H9 (cell line): ENCODE data around the gene FAHD1. TPM values are rescaled to one million over a fixed set of nuclear protein-coding genes. Genes with fewer than 3 reads are reported as not detected.

Experiments
- DNase-seq: peaks from one replicate; pipeline ENCODE4 v3.0.0-alpha.2; 2017
- H2AFZ ChIP-seq: one replicate; pipeline ENCODE4 v1.6.1; 2013; ENCODE audit warnings: mild to moderate bottlenecking, low read length, control low read depth, moderate library complexity
- H2AK5ac ChIP-seq: 2 replicates; pipeline ENCODE4 v1.6.1; 2013; ENCODE audit warnings: low read length, control low read depth, mixed read lengths; ENCODE audit not compliant: insufficient read length
- H2BK120ac ChIP-seq: one replicate; pipeline ENCODE4 v1.6.1; 2013; ENCODE audit warnings: low read depth, mild to moderate bottlenecking, low read length, control low read depth, inconsistent platforms; ENCODE audit not compliant: poor library complexity, severe bottlenecking
- H2BK12ac ChIP-seq: 2 replicates; pipeline ENCODE4 v1.6.1; 2013; ENCODE audit warnings: low read length, control low read depth, mixed read lengths, low read depth; ENCODE audit not compliant: insufficient read length
- H2BK15ac ChIP-seq: 2 replicates; pipeline ENCODE4 v1.6.1; 2013; ENCODE audit warnings: low read depth, low read length, control low read depth
- H2BK20ac ChIP-seq: one replicate; pipeline ENCODE4 v1.6.1; 2013; ENCODE audit warnings: low read depth, mild to moderate bottlenecking, low read length, control low read depth, inconsistent platforms; ENCODE audit not compliant: poor library complexity, severe bottlenecking
- H2BK5ac ChIP-seq: 2 replicates; pipeline ENCODE4 v1.6.1; 2013; ENCODE audit warnings: low read length, control low read depth, mixed read lengths; ENCODE audit not compliant: insufficient read length
- H3K14ac ChIP-seq: 2 replicates; pipeline ENCODE4 v1.6.1; 2013; ENCODE audit warnings: low read length, control low read depth; ENCODE audit not compliant: insufficient read depth
- H3K18ac ChIP-seq: 2 replicates; pipeline ENCODE4 v1.6.1; 2013; ENCODE audit warnings: low read depth, mild to moderate bottlenecking, mixed read lengths, low read length, control low read depth; ENCODE audit not compliant: insufficient read length
- H3K23ac ChIP-seq: 2 replicates; pipeline ENCODE4 v1.6.1; 2013; ENCODE audit warnings: low read length, control low read depth, mixed read lengths, low read depth; ENCODE audit not compliant: insufficient read length
- H3K23me2 ChIP-seq: 2 replicates; pipeline ENCODE4 v1.6.1; 2013; ENCODE audit warnings: low read depth, mild to moderate bottlenecking, mixed read lengths, low read length, control low read depth; ENCODE audit not compliant: insufficient read length, poor library complexity, severe bottlenecking
- H3K27ac ChIP-seq: 2 replicates; pipeline ENCODE4 v1.5.1; 2013; ENCODE audit warnings: low read length, control low read depth, mixed read lengths, low read depth; ENCODE audit not compliant: insufficient read length
- H3K27me3 ChIP-seq: 2 replicates; pipeline ENCODE4 v1.6.1; 2013; ENCODE audit warnings: low read length, control low read depth, inconsistent platforms; ENCODE audit not compliant: insufficient read depth
- H3K4ac ChIP-seq: 2 replicates; pipeline ENCODE4 v1.6.1; 2013; ENCODE audit warnings: low read depth, mild to moderate bottlenecking, control low read depth, inconsistent platforms, low read length, moderate library complexity
- H3K4me1 ChIP-seq: 2 replicates; pipeline ENCODE4 v1.6.1; 2013; ENCODE audit warnings: low read length, control low read depth, inconsistent platforms; ENCODE audit not compliant: insufficient read depth
- H3K4me2 ChIP-seq: 2 replicates; pipeline ENCODE4 v1.6.1; 2013; ENCODE audit warnings: low read length, control low read depth, mixed read lengths; ENCODE audit not compliant: insufficient read length, insufficient read depth
- H3K56ac ChIP-seq: 2 replicates; pipeline ENCODE4 v1.6.1; 2013; ENCODE audit warnings: low read depth, mild to moderate bottlenecking, mixed read lengths, low read length, control low read depth; ENCODE audit not compliant: insufficient read length
- H3K79me1 ChIP-seq: 2 replicates; pipeline ENCODE4 v1.6.1; 2013; ENCODE audit warnings: low read depth, mild to moderate bottlenecking, moderate library complexity, low read length, control low read depth, inconsistent platforms; ENCODE audit not compliant: insufficient read depth, poor library complexity, severe bottlenecking
- H3K79me2 ChIP-seq: 2 replicates; pipeline ENCODE4 v1.6.1; 2013; ENCODE audit warnings: low read length, control low read depth, inconsistent platforms; ENCODE audit not compliant: insufficient read depth
- H3K9ac ChIP-seq: 2 replicates; pipeline ENCODE4 v1.6.1; 2013; ENCODE audit warnings: low read length, control low read depth, mixed read lengths; ENCODE audit not compliant: insufficient read length; ENCODE audit errors: extremely low read depth
- H3K9me3 ChIP-seq: one replicate; pipeline ENCODE4 v1.6.1; 2013; ENCODE audit warnings: low read depth, low read length, inconsistent platforms; ENCODE audit not compliant: control insufficient read depth
- H3T11ph ChIP-seq: one replicate; pipeline ENCODE4 v1.6.1; 2013; ENCODE audit warnings: mild to moderate bottlenecking, low read length, control low read depth, inconsistent platforms
- H4K20me1 ChIP-seq: one replicate; pipeline ENCODE4 v1.6.1; 2013; ENCODE audit not compliant: control insufficient read depth, insufficient read length, insufficient read depth
- H4K5ac ChIP-seq: 2 replicates; pipeline ENCODE4 v1.6.1; 2013; ENCODE audit warnings: low read depth, mild to moderate bottlenecking, mixed read lengths, low read length, control low read depth; ENCODE audit not compliant: insufficient read length
- H4K8ac ChIP-seq: replicated peaks from 2 replicates; pipeline ENCODE4 v1.6.1; 2013; ENCODE audit warnings: low read length, control low read depth, mixed read lengths, low read depth; ENCODE audit not compliant: insufficient read length
- H4K91ac ChIP-seq: 2 replicates; pipeline ENCODE4 v1.6.1; 2013; ENCODE audit warnings: low read depth, mild to moderate bottlenecking, moderate library complexity, mixed read lengths, low read length, control low read depth; ENCODE audit not compliant: insufficient read length
- H3K27ac Mint-ChIP-seq, 3 experiments: 2 replicates in 2 of 3; 3 replicates in 1 of 3; pipeline ENCODE4 v1.8.0; 2020 to 2021; ENCODE audit warnings: mixed read lengths in 3 of 3, mild to moderate bottlenecking in 1 of 3, moderate library complexity in 1 of 3
- H3K27me3 Mint-ChIP-seq: 2 replicates; pipeline ENCODE4 v1.8.0; 2021; ENCODE audit warnings: low read depth, mild to moderate bottlenecking, moderate library complexity, mixed read lengths
- H3K36me3 Mint-ChIP-seq, 3 experiments: 2 replicates in 2 of 3; 3 replicates in 1 of 3; pipeline ENCODE4 v1.8.0; 2020 to 2021; ENCODE audit warnings: low read depth in 3 of 3, mixed read lengths in 3 of 3; ENCODE audit not compliant: insufficient read depth in 1 of 3
- H3K4me1 Mint-ChIP-seq, 2 experiments: 2 replicates each; pipeline ENCODE4 v1.8.0; 2020; ENCODE audit warnings: mixed read lengths in 2 of 2
- H3K4me3 Mint-ChIP-seq, 2 experiments: 2 replicates in 1 of 2; 3 replicates in 1 of 2; pipeline ENCODE4 v1.8.0; 2020 to 2021; ENCODE audit warnings: mild to moderate bottlenecking in 2 of 2, mixed read lengths in 2 of 2, moderate library complexity in 1 of 2
- H3K9me3 Mint-ChIP-seq, 2 experiments: 2 replicates in 1 of 2; 3 replicates in 1 of 2; pipeline ENCODE4 v1.8.0; 2020; ENCODE audit warnings: mild to moderate bottlenecking in 2 of 2, mixed read lengths in 2 of 2, moderate library complexity in 1 of 2
- WGBS: extraction: QIAGEN DNeasy Blood & Tissue Kit; methylation state at CpG from one replicate; pipeline ENCODE4 v1.1.7; 2013; ENCODE audit warnings: missing lambda C conversion rate, low lambda C conversion rate, mixed read lengths; ENCODE audit not compliant: insufficient read length; ENCODE audit errors: extremely low coverage; 5-methylcytosine and 5-hydroxymethylcytosine counted together
- total RNA-seq: library from RNA; stranded (reverse); gene quantifications from 2 replicates; pipeline ENCODE4 v1.2.1, GENCODE V29; 2021
- TF ChIP-seq, protein P1 (sequence below): fragments of 200-600 bp; sonication (generic); conservative IDR thresholded peaks from 3 replicates; pipeline ENCODE4 v1.8.0; 2021; ENCODE audit warnings: antibody characterized with exemption, mild to moderate bottlenecking

FAHD1 gene
- total RNA-seq, 1 experiment from 2014 or later: 16.2 TPM

DNA sequence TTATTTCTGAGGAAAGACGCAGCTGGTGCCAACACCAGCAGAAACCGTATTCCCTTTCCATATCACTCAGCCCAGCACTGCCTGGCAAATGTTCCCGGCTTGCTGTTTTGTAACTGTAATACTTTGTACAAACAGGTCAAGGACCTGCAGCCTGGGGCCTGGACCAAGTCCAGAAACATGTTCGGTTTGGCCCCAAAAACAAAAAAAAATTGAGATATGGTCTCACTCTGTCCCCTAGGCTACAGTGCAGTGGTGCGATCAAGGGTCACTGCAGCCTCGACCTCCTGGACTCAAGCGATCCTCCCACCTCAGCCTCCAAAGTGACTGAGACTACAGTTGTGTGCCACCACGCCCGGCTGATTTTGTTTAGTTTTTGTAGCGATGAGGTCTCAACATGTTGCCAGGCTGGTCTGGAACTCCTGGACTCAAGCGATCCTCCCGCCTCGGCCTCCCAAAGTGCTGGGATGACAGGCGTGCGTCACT, 1.6 kb upstream of the FAHD1 start:
- H3K56ac ChIP-seq: no peak overlapping the region
- no peak overlapping the region for H3K9ac ChIP-seq
- no peak overlapping the region for H2BK5ac ChIP-seq
- no peak overlapping the region for H2BK12ac ChIP-seq
- peaks cover 0 to 4% (median 0%) of the 10 kb centered on the region in 3 experiments; a peak in 3 of 7 replicates for H3K36me3 Mint-ChIP-seq
- no peak overlapping the region for H3K27ac Mint-ChIP-seq
- H2AK5ac ChIP-seq: no peak overlapping the region
- H3K27ac ChIP-seq: no peak overlapping the region
- H3K4me3 Mint-ChIP-seq: peak overlapping the region; percentile 61 to 80
- peaks cover 2% of the 10 kb centered on the region; the same call in 1 of the 2 replicates for H3K4me1 ChIP-seq
- no peak overlapping the region for H4K5ac ChIP-seq
- peaks cover 4% of the 10 kb centered on the region; the same call in 1 of the 2 replicates for H3K27me3 Mint-ChIP-seq
- H3K23ac ChIP-seq: no peak overlapping the region
- peaks cover 10% of the 10 kb centered on the region for H3K79me1 ChIP-seq
- H3K4me1 Mint-ChIP-seq: peaks cover 11 to 18% of the 10 kb centered on the region in 2 experiments
- no peak overlapping the region for H4K91ac ChIP-seq
- no peak overlapping the region for H2AFZ ChIP-seq
- H3K14ac ChIP-seq: no peak overlapping the region
- no peaks in the 10 kb centered on the region; a peak in 1 of 5 replicates for H3K9me3 Mint-ChIP-seq
- no peaks in the 10 kb centered on the region for H3K27me3 ChIP-seq
- H2BK15ac ChIP-seq: no peak overlapping the region
- no peak overlapping the region for H3K4ac ChIP-seq
- no peak overlapping the region for H2BK120ac ChIP-seq
- no peak overlapping the region for H4K8ac ChIP-seq
- H3K79me2 ChIP-seq: peaks cover 4% of the 10 kb centered on the region; the same call in 1 of the 2 replicates
- H3T11ph ChIP-seq: no peak overlapping the region
- H3K18ac ChIP-seq: no peak overlapping the region
- peaks cover 10% of the 10 kb centered on the region for H3K23me2 ChIP-seq
- TF ChIP-seq, protein P1, sequence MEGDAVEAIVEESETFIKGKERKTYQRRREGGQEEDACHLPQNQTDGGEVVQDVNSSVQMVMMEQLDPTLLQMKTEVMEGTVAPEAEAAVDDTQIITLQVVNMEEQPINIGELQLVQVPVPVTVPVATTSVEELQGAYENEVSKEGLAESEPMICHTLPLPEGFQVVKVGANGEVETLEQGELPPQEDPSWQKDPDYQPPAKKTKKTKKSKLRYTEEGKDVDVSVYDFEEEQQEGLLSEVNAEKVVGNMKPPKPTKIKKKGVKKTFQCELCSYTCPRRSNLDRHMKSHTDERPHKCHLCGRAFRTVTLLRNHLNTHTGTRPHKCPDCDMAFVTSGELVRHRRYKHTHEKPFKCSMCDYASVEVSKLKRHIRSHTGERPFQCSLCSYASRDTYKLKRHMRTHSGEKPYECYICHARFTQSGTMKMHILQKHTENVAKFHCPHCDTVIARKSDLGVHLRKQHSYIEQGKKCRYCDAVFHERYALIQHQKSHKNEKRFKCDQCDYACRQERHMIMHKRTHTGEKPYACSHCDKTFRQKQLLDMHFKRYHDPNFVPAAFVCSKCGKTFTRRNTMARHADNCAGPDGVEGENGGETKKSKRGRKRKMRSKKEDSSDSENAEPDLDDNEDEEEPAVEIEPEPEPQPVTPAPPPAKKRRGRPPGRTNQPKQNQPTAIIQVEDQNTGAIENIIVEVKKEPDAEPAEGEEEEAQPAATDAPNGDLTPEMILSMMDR: no peak
- peak overlapping the region; percentile 65 for H3K4me2 ChIP-seq
- DNase-seq: no peak
- no CpG with 5 or more reads among the region's 15 CpGs for WGBS
- H3K9me3 ChIP-seq: no peaks in the 10 kb centered on the region
- no peaks in the 10 kb centered on the region for H4K20me1 ChIP-seq
- no peak overlapping the region for H2BK20ac ChIP-seq
